HG03064 (cell line): ENCODE results near the gene ACSL6.

Source experiments
- ATAC-seq: cut with Tn5 transposase; IDR thresholded peaks from one replicate; pipeline ENCODE4 v1.9.1; 2021; ENCODE audit warnings: low read depth; ENCODE audit not compliant: unreplicated experiment

ACSL6 gene

DNA sequence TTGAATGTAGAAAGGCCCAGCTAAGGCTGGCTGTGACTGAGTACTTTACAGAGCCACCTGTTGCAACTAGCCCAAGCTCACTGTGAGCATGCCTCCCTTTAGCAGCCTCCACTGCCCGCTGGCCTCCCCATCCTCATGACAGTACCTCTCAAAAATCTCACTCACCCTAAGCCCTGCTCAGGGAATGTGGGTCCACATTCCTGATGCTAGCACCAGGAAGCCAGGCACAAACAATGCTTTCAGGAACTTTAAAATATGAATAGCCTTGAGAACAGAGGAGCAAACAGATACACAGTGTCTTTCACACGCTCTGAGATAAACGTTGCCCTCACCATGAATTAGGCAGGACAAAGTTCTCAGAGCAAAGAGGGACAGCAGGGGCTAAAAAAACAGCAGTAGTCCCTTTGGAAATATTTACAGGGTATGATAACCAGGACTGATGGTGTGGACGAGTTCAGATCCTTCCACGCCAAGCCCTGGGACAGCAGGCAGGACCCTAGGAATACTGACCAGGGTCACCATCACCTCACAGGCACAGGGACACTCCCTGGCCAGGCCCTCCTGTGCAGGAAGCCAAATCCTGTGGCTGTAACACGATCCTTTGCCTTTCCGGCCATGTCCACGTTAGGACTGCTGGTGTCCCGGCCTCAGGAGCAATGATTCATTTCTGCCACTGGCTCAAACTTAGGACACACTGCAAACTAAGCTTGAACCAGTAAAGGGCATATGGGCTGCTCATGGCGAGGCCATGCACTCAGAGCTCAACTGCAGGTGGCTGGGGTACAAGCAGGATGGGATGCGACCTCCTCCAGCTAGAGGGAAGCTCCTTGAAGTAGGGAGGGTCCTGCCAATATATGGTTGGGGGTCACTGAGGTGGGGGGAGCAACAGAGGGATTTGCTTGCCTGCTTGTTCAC lies 9.6 kb downstream of the ACSL6 start:
- no peak for ATAC-seq

DNA sequence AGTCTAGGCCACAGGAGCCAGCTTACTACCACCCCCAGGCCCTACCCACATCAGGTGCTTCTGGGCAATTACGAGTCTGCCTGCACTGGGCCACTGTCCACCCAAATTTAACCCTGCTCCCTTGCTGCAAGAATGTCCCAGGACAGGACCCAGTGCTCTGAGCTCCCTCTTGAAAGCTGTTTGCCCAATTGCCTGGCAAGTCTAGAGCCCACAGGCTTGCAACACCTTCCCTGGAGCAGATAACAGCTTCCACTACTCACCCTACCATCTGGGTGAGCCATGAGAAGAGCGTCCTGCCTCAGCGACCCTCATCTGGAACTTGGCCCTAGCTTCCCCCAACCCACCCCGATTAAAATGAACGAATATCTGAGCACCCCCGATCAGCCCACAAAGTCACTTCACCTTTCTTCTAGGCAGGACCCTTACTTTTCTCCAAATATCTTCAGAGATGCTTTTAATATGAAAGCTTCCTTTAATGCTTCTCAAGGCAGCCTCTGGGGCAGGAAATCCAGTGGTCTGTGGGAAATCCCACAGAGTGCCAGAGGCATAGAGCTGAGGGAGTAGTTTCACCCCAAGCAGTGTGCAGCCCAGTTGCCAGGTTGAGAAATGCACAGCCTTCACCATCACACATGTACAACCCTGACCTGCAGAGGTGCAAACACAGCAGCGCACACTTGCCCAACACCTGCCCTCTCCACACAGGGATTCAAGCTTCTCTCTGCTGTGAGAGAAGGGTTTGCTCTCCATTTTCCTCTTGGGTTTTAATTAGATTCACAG lies 10.6 kb downstream of the ACSL6 start:
- ATAC-seq = no peak

DNA sequence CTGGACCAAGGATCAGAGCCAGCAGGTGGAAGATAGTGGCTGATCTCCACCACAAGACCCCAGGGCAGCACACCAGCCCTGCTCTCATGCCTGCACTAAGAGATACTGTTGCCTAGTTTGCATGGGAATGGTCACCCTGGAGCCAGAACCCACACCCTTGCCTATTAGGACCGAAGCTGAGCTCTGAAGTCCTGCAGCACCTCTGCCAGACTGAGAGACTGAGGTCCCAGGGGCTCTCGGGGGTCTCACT lies 11.3 kb downstream of the ACSL6 start:
- ATAC-seq = no peak

DNA sequence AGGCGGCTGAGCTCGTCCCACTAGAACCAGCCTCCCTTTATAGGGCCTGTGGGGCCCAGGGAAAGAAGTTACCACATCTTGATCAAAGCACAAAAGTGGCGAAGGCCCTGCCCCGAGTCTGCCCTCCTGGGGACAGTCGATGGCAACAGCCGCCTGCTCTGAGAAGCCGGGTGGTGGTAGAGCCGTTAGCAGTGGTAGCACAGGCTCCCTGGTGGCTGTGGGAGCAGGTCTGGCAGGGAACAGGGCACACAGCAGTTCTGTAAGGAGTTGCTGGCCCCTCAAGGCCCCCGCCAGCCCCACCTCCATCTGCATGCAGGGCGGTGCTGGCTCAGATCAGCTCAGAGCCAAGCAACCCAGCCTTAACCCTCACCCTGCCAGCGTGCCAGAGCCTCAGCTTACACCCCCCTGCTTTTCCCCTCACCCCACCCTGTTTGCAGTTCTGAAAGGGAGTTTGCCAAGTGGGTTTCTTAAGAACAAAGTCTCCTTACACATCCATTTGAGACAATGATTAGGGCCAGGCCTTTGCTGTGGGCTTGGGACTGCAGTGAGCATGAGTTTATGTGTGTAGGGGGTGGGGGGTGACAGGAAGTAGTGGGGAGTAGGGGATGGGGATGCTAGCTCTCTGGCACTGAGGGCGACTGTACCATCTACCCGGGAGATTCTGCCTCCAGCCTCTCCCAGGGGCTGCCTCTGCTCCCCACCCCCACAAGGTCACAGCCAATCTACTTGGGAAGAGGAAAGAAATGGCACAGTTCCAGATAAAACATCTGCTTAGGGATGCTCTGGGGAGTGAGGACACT lies 11.8 kb downstream of the ACSL6 start:
- ATAC-seq = no peak

DNA sequence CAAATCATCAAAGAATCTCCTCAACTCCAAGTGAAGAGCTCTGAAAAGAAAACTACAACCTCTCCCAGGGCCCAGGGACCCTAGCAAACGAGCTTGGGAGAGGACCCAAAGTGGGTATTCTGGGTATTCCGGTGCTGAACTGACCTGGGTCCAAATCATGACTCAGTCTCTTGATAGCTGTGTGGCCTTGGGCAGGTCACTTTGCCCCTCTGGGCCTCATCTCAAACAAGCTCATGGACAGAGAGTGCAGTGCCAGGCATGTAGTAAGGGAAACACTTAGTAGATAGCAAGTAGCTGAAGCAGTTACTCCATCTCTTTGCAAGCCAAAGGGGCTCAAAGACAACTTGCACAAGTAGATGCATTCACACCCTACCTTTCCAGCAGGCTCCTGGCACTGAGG lies 12.4 kb downstream of the ACSL6 start:
- ATAC-seq = no peak

DNA sequence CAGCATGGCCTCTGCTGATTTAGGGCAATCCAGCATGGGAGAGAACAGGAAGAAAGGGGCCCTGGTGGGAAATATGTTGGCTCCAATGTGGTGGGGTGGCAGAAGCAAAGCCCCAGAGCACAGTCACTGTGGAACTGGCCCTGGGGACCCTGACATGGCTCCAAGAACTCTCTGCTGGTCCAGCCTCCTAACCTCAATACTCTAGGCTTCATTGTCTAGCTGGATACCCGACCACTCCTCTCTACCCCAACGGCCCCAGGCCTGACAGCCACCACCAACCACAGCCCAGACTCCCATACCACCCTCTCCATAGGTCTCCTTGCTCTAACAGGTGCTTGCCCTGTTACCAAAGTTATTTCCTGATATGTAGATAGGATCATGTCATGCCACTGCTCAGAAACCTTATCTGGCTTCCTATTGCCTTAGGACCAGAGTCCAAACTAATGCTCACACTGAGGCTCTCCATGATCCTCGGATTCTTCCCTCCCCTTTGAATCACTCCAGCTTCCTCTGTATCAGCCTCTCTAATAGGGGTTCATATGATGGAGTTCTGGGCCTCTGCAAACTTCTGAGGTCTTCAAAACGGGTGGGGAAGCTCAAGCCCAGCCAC lies 12.9 kb downstream of the ACSL6 start:
- no peak for ATAC-seq

DNA sequence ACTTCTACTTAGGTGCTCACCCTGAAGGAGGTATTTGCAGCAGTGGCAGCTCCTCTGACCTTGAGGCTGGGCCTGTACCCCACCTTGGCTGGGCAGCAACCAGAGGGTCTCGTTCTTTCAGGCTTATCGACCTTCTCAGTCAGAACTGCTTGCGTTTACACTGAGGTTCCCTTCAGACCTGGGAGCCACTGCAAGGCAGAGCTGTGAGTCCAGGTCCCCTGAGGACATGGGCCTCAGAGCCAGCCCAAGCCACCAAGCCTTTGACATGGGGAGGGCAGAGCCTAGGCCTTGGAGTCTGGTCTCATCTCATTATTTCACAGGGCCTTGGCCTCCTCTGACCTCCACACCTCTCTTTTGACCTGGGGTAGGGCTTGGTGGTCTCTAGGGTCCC lies 13.7 kb downstream of the ACSL6 start:
- no peak for ATAC-seq

DNA sequence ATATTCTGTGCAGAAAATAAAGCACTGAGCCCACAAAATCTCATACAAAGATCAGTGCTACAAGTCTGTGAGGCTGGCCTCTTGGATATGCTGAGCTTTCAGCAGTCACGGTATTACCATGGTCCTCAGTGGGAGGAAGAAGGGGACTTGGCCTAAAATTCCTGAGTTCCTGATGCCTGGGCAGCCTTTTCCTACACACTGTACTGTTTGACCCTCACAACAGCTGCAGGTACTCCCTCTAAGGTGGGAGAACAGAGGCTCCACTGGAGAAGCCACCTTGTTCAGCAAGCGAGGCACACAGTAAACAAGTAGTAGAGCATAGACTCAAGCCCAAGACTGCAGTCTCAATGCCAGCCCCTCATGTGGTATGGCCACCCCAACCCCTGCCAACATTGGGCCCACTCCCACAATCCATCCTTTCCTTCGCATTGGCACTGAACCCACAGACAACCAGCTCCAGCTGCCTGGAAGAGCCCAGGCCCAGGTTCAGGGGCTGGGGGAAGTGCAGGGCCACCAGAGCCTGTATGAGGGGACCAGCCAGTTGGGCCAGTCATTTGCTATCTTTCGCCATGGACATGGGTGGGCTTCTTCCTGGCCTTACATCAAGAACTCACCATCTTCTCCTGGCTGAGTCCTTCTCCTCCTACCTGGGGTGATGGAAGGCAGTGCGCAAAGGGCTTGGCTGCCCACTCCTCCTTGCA lies 14.3 kb downstream of the ACSL6 start:
- ATAC-seq = no peak

DNA sequence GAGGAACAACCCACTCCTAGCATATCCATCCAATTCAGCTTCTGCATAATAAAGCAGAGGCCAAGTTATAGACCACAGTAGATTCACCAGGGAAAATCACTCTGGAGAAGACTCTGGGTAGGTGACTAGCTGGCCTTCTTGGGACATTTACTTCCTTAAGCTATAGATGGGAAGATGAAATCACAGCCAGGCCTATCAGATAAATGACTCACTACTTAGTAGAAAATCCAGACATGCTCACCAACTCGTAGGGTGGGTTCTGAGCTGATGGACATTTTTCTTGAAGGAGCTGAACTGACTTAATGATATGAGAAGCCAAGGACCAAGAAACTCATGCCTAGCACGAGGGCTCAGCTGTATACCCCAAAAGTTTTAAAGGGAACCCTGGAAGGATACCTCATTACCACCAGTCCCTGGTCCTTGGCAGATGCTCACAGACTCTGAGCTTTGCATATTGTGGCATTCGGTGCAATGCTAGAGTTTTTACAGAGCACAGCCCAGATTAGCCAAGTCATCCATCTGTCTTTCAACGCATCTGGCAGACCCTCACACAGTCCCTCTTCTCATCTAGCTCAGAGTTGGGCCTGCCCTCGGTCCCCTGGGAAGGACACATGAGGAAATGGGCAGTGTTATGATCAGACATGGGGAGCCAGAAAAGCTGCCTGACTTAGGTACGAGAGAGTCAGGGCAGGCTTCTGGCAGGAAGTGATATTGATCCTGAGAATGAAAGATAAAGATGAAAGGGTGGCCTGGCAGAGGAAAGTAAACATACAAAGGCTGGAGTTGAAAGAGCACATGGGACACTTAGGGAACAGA lies 15.0 kb downstream of the ACSL6 start:
- no peak for ATAC-seq

DNA sequence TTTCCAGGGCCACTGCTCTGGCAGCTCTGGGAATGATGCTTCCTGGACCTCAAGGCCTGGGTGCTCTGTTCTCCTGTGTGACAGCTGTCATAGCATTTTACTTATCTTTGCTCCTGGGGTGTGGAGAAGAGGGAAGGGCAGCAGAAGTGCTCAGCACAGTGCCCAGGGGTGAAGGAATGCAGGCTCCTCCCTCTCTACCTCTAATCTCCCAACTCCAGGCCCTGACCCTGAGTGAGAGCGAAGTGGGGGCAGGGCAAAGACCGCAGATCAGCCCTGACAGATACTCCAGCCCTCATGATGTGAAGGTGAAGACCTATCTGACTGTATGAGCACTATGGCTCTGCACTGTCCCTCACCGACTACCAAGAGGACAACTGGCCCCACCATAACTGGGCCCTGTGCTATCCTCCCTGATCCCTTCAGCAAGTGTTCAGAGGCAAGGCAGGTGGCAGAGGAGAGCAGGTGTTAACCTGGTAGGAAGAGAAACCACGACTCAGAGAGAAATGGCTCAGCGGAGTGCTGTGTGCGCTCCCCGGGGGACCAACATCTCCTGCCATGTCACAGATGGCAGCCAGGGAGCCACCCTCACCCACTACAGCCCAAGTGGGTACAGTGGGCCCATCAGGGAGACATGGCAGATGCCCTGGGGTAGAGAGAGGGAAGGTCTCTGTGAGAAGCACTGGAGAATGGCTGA lies 16.8 kb downstream of the ACSL6 start:
- ATAC-seq = no peak

DNA sequence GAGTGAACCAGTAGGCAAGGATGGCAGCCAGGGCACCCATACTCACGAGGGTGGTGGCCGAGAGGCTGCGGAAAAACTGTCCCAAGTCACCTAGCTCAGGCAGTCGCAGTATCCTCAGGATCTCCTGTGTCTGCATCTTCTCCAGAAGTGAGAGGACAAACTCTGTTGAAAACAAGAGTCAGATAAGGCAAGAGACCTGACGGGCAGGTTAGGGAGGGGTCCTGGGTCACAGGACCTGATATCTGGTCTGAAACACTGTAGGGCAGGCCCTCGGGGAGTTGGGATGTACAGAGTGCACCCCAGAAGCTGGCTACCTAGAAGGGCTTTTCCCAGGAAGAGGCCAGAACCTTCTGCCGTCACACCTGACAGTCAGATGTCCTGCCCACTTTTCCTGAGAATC lies 17.4 kb downstream of the ACSL6 start:
- ATAC-seq = no peak

DNA sequence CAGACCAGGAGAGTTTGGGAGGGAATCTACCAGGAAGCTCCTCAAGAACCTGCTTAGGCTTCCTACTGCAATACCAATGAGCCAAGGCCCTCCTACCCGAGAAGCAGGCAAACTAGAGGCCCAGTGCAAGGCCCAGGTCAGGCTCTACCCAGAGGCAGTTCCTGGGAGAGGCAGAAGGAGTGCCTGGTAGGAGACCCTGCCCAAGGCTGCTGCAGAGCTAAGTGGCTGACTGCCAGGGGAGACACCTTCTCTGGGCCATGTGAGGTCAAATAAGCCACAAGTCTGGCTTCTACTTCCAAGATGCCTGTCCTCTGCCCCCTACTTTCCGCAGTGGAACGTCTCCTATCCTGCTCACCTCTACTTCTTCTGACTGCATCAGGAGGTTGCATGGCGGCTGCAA lies 17.8 kb downstream of the ACSL6 start:
- no peak for ATAC-seq

DNA sequence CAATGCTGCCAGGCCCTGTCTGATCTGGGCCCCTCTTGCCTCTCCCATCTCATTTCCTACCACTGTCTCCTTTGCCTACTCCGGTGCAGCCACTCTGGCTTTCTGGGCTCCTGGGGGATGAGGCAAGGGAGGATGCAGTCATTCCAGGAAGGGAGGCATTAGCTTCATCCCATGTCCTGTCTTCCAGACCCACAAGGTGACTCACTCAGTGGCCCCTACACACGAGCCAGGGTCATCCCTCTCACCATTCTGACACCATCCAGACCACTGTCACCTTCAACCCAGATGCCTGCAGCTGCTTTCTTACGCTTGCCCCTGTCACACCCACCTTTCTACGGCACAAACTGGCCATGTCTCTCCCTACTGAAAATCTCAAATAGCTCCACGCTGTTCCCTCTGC lies 19.1 kb downstream of the ACSL6 start:
- ATAC-seq = no peak

DNA sequence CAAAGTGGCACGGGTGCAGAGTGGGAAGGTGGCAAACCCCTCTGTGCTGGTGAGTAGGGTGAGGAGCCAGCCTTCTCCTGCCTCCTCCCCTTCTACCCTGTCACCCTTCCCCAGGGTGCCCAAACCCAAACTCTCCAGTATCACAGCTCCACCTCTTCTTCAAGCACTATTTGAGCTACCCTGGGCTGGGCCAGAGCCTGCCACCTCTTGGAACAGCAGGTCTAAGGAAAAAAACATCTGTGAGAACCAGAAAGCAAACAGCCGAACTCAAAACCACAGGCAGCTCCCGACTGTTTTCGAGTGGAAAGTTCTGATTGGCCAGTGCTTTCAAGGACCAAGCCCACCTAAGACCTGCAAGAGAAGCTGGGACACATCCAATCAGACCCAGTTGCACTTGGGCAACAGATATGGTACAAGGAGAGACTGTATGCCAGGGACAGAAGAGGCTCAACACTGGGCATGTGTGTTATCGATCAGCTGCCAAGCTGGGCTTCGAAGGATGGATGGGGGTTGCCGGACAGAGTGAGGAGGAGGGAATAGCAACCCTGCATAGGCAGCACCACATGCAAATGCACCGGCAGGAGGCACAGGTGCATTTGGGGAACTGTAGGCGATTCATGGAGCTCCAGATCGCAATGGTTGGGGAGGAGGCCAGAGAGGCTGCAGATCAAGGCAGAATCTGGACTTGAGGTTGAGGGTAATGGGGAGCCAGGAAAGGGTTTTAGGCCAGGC lies 19.7 kb downstream of the ACSL6 start:
- no peak for ATAC-seq

DNA sequence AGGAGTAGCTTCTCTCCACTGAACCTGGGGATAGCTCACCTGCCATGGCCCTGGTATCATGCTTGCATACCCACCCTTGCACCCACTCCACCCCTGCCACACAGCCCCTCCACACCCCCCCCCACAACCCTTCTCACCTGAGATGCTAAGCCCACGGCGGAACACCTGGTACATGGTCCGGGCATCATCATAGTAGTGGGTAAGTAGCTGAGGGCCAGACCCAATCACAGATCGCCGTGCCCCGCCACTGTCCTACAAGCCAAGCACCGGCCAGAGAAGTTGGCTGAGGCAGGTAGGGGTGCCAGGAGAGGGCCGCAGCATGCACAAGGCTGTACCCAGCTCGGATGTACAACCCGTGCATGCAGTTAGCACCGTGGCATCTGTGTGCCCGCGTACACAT lies 20.7 kb downstream of the ACSL6 start:
- no peak for ATAC-seq

DNA sequence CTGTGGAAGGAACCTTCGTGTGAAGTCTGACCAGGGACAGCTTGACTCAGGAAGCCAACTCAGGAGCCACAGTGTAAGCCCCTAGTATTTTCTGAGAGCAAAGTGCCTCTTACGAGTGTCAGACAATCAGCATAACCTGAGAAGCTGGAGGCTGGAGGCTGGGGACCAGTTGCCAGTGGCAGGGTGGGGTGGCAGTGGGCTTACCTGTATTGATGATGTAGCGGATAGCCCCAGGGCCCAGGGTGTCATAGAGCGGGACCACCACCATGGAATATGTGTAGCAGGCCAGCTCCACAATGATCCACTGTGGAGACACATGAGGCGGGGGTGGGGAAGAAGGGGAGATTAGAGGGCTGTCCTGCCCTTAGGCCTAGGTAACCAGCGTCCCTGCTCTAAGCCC lies 22.9 kb downstream of the ACSL6 start:
- ATAC-seq = no peak

DNA sequence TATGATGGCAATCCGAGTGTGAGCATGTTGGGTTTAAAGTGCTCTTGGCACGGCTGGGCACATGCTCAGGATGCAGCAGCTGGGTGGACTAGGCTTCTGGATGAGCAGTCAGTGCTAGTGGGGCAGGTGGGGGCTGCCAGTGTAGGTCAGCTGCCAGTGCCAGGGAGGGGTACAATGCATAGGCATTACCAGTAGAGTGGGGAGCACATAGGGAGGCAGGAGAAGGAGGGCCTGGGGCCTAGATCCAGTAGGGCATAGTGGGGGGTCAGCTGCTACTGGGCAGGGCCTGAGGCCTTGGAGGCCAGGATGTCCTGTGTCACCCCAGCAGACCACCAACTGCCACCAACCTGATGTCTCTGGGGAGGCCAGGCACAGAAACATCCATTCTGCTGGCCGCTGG lies 24.2 kb downstream of the ACSL6 start:
- no peak for ATAC-seq

DNA sequence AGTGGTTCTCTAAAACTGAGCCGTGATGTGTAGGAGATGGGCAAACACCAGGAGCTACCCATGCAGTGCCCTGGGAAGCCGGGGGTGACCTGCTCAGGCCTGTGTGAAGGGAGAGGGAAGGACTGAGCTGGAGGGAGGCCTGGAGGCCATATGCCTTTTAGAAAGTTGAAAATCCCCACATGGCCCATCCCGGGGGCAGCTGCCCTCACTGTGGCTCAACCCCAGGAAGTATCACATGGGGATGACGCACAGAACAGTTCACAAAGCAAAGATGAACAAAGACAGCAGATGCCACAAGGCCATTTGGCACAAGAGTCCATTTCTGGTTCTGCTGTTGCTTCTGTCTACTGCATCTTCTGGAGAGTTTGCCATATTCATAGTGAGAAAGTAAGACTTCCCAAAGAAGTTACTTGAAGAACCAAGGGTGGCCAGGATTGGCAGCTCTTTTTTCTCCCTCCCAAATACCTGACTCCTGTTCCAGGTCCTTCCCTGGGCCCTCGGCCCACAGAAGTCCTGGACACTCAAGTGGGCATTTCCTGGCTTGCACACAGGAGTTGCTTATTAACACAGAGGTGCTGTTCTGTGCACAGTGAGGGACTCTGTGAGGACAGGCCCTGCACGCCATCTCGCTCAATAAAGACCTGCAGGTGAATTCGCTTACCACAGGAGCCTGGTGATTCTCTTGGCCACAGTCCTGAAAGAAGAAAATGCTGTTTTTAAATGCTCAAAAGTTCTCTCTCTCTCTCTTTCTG lies 25.1 kb downstream of the ACSL6 start:
- no peak for ATAC-seq
